ENCODE measurements around the gene NBR1.
"Not testable (repeated sequence)": the region's sequence is repeated elsewhere in the genome, so short reads cannot be mapped to it uniquely, and the experiment has no call there.

Gene NBR1

GRCh38 chr17:43151880-43152456 lies 19.0 kb upstream of the NBR1 start:
- Histone ChIP-seq H3K4me2 (ENCODE audit: low read length) (no peak overlapping the region), H3K79me2 (ENCODE audit: insufficient read depth, low read length) (no peaks in the 10 kb centered on the region), H3K27ac (ENCODE audit: low read depth, low read length, poor library complexity, severe bottlenecking) (no peak overlapping the region), H3K27me3 (ENCODE audit: insufficient read depth, low read length) (no peaks in the 10 kb centered on the region), H3K4me3 (ENCODE audit: low read depth, low read length, poor library complexity, severe bottlenecking) (no peak overlapping the region), H2AFZ (ENCODE audit: low read length) (no peak overlapping the region), H3K36me3 (ENCODE audit: insufficient read depth, low read length) (peaks cover 6% of the 10 kb centered on the region; the same call in 1 of the 2 replicates), H3K9me2 (ENCODE audit: low read depth, low read length) (no peaks in the 10 kb centered on the region), H3F3A (ENCODE audit: insufficient read depth, low read length) (no peaks in the 10 kb centered on the region), H3K9me3 (ENCODE audit: low read length) (no peaks in the 10 kb centered on the region), H3K4me1 (ENCODE audit: insufficient read depth, low read length, severe bottlenecking) (no peaks in the 10 kb centered on the region), H4K20me1 (ENCODE audit: insufficient read depth, low read length) (no peaks in the 10 kb centered on the region), H3K9ac (ENCODE audit: low read length) (no peak overlapping the region)
- TF ChIP-seq, protein P1, sequence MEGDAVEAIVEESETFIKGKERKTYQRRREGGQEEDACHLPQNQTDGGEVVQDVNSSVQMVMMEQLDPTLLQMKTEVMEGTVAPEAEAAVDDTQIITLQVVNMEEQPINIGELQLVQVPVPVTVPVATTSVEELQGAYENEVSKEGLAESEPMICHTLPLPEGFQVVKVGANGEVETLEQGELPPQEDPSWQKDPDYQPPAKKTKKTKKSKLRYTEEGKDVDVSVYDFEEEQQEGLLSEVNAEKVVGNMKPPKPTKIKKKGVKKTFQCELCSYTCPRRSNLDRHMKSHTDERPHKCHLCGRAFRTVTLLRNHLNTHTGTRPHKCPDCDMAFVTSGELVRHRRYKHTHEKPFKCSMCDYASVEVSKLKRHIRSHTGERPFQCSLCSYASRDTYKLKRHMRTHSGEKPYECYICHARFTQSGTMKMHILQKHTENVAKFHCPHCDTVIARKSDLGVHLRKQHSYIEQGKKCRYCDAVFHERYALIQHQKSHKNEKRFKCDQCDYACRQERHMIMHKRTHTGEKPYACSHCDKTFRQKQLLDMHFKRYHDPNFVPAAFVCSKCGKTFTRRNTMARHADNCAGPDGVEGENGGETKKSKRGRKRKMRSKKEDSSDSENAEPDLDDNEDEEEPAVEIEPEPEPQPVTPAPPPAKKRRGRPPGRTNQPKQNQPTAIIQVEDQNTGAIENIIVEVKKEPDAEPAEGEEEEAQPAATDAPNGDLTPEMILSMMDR (IDR thresholded peaks at IDR 0.05; ENCODE audit: low read length): no peak

DNA sequence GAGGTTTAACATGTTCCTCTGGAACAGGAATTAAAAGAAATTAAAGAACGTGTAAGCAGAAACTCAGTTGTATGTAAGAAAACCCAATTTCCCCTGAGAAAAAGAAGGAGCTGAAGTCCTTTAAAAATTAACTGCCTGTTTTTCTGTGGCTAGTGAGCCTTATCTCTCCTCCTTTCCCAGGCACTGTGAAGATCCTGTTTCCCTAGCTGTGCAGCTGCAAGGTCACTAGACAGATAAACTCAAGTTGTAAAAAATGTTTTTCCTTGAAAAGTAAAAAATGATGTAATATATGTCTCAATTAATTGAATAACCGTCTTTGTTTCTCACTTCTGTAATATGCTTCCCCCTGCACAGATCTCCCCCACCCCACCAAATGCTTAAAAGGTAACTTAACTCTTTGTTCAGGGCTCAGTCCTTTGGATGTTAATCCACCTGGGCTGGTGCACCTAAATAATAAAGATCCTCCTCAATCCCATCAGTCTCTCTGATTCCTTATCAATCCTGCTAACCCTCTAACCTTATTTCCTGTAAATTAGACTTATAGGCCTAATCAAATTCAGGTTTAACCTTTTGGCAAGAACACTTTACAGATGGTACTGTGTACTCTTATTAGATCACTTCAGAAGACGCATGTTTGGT lies 17.7 kb upstream of the NBR1 start:
- H3K27ac ChIP-seq (ENCODE audit: low read depth, low read length, poor library complexity, severe bottlenecking): not testable (repeated sequence)

GRCh38 chr17:43155666-43156065 lies 15.3 kb upstream of the NBR1 start:
- TF ChIP-seq, protein P1 (IDR thresholded peaks at IDR 0.05; ENCODE audit: low read length): no peak
- no peak for TF ChIP-seq EZH2 (IDR thresholded peaks at IDR 0.05; ENCODE audit: borderline replicate concordance, low read length)
- Histone ChIP-seq H3K79me2 (ENCODE audit: insufficient read depth, low read length) (no peaks in the 10 kb centered on the region), H3K27ac (ENCODE audit: low read depth, low read length, poor library complexity, severe bottlenecking) (no peak overlapping the region), H2AFZ (ENCODE audit: low read length) (no peak overlapping the region), H3K27me3 (ENCODE audit: insufficient read depth, low read length) (no peaks in the 10 kb centered on the region), H3K4me1 (ENCODE audit: insufficient read depth, low read length, severe bottlenecking) (no peaks in the 10 kb centered on the region), H3K9me2 (ENCODE audit: low read depth, low read length) (no peaks in the 10 kb centered on the region), H3K36me3 (ENCODE audit: insufficient read depth, low read length) (peaks cover 12% of the 10 kb centered on the region), H3F3A (ENCODE audit: insufficient read depth, low read length) (no peaks in the 10 kb centered on the region), H3K4me3 (ENCODE audit: low read depth, low read length, poor library complexity, severe bottlenecking) (no peak overlapping the region), H3K9me3 (ENCODE audit: low read length) (no peaks in the 10 kb centered on the region), H4K20me1 (ENCODE audit: insufficient read depth, low read length) (no peaks in the 10 kb centered on the region), H3K9ac (ENCODE audit: low read length) (no peak overlapping the region), H3K4me2 (ENCODE audit: low read length) (no peak overlapping the region)

More for the DNA sequence above, 17.7 kb upstream of the NBR1 start:
- H3K79me2 ChIP-seq (ENCODE audit: insufficient read depth, low read length); H2AFZ ChIP-seq (ENCODE audit: low read length); H3K9me2 ChIP-seq (ENCODE audit: low read depth, low read length); H4K20me1 ChIP-seq (ENCODE audit: insufficient read depth, low read length); H3K4me1 ChIP-seq (ENCODE audit: insufficient read depth, low read length, severe bottlenecking); H3K9me3 ChIP-seq (ENCODE audit: low read length); H3K27me3 ChIP-seq (ENCODE audit: insufficient read depth, low read length); H3K4me3 ChIP-seq (ENCODE audit: low read depth, low read length, poor library complexity, severe bottlenecking); H3F3A ChIP-seq (ENCODE audit: insufficient read depth, low read length); H3K9ac ChIP-seq (ENCODE audit: low read length); H3K36me3 ChIP-seq (ENCODE audit: insufficient read depth, low read length); H3K4me2 ChIP-seq (ENCODE audit: low read length): not testable (repeated sequence)

DNA sequence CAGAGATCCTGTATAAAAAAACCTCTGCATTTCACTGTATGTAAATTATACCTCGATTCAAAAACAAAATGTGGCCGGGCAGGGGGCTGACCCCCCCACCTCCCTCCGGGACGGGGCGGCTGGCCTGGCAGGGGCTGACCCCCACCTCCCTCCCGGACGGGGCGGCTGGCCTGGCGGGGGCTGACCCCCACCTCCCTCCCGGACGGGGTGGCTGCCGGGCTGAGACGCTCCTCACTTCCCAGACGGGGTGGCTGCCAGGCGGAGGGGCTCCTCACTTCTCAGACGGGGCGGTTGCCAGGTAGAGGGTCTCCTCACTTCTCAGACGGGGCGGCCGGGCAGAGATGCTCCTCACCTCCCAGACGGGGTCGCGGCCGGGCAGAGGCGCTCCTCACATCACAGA lies 11.8 kb upstream of the NBR1 start:
- H3K4me2 ChIP-seq (ENCODE audit: low read length); H3K4me1 ChIP-seq (ENCODE audit: insufficient read depth, low read length, severe bottlenecking); H3K9me2 ChIP-seq (ENCODE audit: low read depth, low read length); H2AFZ ChIP-seq (ENCODE audit: low read length); H3K4me3 ChIP-seq (ENCODE audit: low read depth, low read length, poor library complexity, severe bottlenecking); H3K9ac ChIP-seq (ENCODE audit: low read length); H3K79me2 ChIP-seq (ENCODE audit: insufficient read depth, low read length); H3F3A ChIP-seq (ENCODE audit: insufficient read depth, low read length); H4K20me1 ChIP-seq (ENCODE audit: insufficient read depth, low read length); H3K27ac ChIP-seq (ENCODE audit: low read depth, low read length, poor library complexity, severe bottlenecking); H3K9me3 ChIP-seq (ENCODE audit: low read length); H3K27me3 ChIP-seq (ENCODE audit: insufficient read depth, low read length): not testable (repeated sequence)
- peaks cover 11% of the 10 kb centered on the region for H3K36me3 ChIP-seq (ENCODE audit: insufficient read depth, low read length)

- not testable (repeated sequence) for H3K27me3 ChIP-seq (ENCODE audit: insufficient read depth, low read length); H3K4me3 ChIP-seq (ENCODE audit: low read depth, low read length, poor library complexity, severe bottlenecking); H2AFZ ChIP-seq (ENCODE audit: low read length); H3F3A ChIP-seq (ENCODE audit: insufficient read depth, low read length); H3K27ac ChIP-seq (ENCODE audit: low read depth, low read length, poor library complexity, severe bottlenecking); H4K20me1 ChIP-seq (ENCODE audit: insufficient read depth, low read length); H3K4me1 ChIP-seq (ENCODE audit: insufficient read depth, low read length, severe bottlenecking); H3K9me2 ChIP-seq (ENCODE audit: low read depth, low read length); H3K79me2 ChIP-seq (ENCODE audit: insufficient read depth, low read length); H3K9ac ChIP-seq (ENCODE audit: low read length); H3K4me2 ChIP-seq (ENCODE audit: low read length); H3K9me3 ChIP-seq (ENCODE audit: low read length)
- peaks cover 14% of the 10 kb centered on the region for H3K36me3 ChIP-seq (ENCODE audit: insufficient read depth, low read length)
Measured at GRCh38 chr17:43159957-43160356, 11.1 kb upstream of the NBR1 start.

DNA sequence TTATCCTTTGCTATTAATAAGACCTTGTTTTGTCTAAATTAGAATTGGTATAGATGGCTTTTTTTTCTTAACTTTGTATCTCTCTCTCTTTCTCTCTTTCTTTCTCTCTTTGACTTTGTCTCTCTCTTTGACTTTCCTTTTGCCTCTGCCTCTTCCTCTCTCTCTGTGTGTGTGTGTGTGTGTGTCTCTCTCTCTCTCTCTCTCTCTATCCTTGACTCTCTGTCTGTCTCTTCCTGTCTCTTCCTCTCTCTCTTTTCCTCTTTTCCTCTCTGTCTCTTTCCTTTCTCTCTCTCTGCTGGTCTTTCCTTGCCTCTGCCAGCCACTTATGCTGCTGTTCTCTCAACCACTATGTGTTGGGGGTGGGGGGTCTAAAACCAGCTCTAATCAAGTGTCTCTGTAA lies 5.0 kb upstream of the NBR1 start:
- H3K4me3 ChIP-seq (ENCODE audit: low read depth, low read length, poor library complexity, severe bottlenecking); H4K20me1 ChIP-seq (ENCODE audit: insufficient read depth, low read length); H3K4me2 ChIP-seq (ENCODE audit: low read length); H2AFZ ChIP-seq (ENCODE audit: low read length); H3K27ac ChIP-seq (ENCODE audit: low read depth, low read length, poor library complexity, severe bottlenecking); H3K79me2 ChIP-seq (ENCODE audit: insufficient read depth, low read length); H3K36me3 ChIP-seq (ENCODE audit: insufficient read depth, low read length); H3K9me2 ChIP-seq (ENCODE audit: low read depth, low read length); H3K9me3 ChIP-seq (ENCODE audit: low read length); H3K27me3 ChIP-seq (ENCODE audit: insufficient read depth, low read length); H3K9ac ChIP-seq (ENCODE audit: low read length); H3F3A ChIP-seq (ENCODE audit: insufficient read depth, low read length): not testable (repeated sequence)
- H3K4me1 ChIP-seq (ENCODE audit: insufficient read depth, low read length, severe bottlenecking): peaks cover 15% of the 10 kb centered on the region

All from OCI-LY1 (cell line).